NCI-H128 (cell line): ENCODE measurements around the gene SCRT2.
"Not testable (repeated sequence)": the region's sequence is repeated elsewhere in the genome, so short reads cannot be mapped to it uniquely, and the experiment has no call there.

ENCODE experiments used
- DNase-seq: peaks from one replicate; lab custom pipeline; 2025; ENCODE audit not compliant: unreplicated experiment; lab: John Stamatoyannopoulos, UW

Gene SCRT2

DNA sequence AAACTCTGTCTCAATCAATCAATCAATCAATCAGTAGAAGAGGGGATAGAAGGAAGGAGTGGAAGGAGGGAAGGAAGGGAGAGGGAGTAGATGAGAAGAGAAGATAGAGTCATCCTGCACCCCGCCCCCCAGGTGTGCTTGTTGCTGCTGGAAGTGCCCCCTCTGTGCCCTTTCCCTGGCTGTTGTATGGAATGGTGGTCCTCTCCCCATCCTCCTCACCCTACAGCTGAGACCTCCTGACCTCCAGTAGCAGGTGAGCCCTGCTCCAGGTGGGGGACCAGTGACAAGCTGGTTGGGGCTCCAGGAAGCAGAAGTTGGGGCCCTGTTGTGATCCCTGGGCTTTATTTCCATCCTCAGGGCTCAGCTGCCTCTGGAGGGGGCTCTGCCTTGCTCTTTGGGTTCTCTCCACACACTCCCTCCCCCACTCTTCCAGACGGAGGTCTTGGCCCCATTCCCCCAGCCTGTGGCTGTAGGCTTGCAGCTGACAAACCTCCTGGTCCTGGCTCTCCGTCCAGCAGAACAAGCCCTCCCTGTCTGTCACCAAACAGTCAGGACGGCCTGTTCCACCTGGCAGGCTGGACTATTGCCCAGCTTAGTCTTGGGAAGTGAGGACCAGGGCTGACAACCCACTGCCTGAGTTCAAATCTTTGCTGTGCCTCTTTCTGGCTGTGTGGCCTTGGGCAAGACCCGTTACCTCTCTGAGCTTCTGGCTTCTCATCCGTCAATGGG, 26.0 kb upstream of the SCRT2 start:
- DNase-seq, result no peak

DNA sequence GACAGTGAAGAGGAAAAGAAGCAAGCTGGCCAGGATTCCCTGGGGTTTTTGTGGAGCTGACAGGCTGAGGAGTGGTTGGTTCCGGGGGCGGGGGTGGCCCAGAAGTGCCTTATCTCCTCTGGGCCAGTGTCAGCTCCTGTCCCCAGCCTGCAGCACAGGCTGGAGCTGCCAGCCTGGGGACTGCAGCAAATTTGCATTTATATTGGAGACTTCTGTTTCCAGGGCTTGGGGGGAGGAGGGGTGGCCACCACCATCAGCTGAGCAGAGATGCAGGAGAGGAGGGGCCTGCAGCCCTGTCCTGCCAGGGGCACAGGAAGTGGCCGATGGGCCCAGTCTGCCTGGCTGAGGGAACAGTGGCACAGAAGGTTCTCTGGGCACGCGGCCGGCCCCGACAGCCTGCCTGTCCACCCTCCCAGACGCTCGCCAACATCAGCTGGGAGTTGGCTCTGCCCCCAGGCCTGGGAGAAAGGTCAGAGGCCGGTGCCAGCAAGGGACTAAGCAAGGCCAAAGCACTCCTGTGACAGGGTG, 24.3 kb upstream of the SCRT2 start:
- DNase-seq, result no peak

DNA sequence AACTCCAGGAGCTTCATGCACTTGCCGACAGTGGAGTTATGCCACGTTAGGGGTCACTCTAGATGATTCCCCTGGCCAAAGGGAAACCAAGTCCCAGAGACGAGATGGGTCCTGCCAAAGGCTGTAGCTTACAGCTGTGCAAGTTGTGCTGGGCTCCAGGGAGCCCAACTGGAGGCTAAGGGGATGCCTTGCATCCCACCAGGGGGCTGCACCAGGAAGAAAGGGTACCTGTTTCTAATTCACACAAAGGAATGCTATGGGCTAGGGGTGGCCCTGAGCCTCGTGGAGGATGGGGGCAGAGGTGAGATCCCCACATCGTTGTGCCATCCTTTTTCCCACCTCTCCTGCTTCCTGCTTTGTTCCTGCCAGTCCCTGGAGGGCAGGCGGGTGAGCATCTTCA, 23.7 kb upstream of the SCRT2 start:
- DNase-seq, result no peak

DNA sequence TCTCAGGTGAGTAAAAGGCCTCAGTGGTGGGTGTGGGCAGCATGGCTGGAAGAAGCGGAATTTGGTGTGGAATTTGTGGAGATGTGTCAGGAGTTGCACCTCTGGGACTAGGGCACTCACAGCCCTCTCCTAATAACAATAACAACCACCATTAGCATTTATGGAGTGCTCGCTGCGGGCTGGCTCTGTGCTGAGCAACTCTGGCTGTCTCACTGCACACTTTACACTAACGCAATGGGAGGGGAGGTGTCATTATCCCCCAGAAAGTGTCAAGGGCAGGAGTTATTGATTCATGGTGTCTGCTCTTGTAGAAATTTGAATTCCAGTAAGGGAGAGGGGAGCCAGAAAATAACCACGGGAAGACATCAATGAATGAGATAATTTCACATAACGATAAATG, 22.7 kb upstream of the SCRT2 start:
- no peak for DNase-seq

DNA sequence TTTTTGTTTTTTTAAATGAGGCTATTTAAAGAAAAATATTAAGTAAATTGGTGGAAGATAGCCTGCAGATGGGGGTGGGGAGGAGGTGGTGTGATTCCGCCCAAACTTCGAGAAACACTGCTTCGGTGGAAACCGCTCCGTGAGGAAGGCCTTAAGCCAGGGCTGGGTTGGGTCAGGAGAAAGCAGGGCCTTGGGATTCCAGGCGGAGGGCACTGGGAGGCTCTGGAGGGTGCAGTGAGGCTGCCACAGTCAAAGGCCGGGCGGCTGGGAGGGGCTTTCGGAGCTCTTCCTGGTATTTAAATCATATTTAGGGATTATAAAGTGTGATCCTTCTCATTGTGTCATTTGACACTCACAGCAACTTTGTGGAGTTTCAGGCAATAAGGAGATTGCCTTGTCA, 22.2 kb upstream of the SCRT2 start:
- DNase-seq, result no peak

DNA sequence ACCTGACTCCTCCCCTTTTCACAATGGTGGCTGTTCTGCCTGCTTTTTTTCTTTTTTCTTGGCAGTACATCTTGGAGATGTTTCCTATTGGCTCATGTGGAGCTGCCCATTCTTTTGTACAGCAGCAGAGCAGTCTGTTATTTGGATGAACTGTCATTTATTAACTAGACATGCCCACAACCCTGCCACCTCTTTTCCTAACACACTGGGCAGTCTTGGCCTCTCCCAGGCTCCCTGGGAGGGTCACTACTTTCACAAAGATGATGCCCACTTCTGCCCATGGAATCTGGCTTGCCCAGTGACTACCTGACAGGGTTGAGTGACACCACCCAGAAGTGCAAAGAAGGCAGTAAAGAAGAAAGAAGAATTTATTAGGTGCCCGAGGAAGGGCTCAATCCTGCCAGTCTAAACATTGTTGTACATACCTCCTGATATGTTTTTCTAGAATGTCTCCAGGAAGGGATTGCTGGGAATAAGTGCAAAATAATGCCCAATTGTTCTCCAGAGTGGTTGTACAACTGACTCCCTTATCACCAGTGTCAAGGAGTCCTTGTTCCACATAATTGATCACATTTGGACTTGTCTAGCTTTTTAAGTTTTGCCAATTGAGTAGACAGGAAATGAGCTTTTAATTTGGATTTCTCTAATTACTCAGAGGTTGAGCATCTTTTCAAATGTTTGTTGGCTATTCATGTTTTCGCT, 19.7 kb upstream of the SCRT2 start:
- DNase-seq, result no peak

DNA sequence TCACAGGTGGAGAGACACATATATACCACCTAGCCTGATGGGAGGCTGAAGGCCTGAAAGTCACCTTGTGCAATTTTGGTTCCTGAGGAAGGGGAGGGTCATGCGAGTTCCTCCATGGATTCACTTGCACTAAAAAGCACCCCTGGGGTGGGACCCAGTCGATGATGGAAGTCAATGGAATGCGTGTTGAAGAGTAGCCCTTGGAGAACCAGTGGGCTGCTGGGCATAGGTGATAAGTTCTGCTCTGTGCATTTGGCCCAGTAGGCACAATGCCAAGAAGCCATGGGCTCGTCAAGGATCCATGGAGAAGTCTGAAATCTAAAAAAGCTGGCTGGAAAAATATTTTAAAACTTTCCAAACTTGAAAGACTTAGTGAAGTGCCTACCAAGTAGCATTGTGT, 18.9 kb upstream of the SCRT2 start:
- DNase-seq, result no peak

DNA sequence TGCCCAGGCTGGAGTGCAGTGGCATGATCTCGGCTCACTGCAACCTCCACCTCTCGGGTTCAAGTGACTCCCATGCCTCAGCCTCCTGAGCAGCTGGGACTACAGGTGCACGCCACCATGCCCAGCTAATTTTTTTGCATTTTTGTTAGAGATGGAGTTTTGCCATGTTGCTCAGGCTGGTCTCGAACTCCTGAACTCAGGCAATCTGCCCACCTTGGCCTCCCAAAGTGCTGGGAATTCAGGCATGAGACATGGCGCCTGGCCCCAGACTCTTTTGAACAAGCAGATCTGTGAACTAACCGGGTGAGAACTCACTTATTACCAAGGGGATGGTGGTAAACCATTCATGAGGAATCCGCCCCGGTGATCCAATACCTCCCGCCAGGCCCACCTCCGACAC, 18.2 kb upstream of the SCRT2 start:
- DNase-seq, result not testable (repeated sequence)

DNA sequence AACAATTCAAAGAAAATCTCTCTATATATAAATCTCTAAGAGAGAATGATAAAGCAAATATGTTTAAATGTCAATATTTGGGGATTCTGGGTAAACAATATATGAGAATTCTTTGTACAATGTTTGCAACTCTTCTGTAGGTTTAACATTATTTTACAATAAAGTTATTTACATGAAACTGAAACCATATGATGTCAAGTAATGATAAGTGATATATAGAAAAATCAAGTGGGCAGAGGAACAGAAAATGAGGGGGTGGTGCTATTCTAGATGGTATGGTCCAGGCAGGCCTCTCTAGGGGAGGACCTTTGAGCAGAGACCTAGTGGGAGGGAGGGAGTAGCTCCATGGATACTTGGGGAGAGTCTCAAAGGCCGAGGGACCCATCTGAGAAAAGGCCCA, 16.4 kb upstream of the SCRT2 start:
- DNase-seq, result no peak

DNA sequence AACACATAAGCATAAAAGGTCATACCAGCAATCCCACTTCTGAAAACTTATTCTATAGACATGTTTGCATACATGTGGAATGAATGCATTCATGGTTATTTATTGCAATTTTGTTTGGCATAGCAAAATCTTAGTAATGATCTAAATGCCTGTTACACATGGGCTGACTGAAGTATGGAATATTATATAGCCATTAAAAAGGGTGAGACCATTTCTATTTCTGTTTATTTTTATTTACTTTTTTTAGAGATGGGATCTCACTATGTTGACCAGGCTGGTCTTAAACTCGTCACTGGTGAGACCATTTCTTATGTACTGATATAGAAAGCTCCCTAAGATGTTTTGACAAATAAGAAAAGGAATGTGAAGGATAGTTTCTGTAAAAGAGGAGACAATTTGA, 14.3 kb upstream of the SCRT2 start:
- no peak for DNase-seq

DNA sequence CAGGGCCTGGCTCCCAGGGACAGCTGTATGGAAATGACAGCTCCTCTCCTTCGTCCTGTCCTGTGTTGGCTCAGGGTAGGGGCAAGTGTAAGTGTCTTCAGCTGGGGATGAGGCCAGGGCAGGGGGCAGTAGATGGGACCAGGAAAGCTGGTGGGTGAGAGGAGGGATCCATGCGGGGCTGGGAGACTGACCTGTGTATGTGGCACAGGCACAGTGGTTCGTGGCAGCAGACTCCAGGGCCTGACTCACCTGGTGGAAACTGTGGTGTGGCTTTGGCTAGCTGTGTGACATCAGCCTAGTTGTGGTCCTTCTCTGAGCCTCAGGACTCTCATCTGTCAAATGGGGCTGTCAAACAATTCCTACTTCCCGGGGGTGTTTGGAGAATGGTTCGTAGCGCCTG, 13.7 kb upstream of the SCRT2 start:
- no peak for DNase-seq

DNA sequence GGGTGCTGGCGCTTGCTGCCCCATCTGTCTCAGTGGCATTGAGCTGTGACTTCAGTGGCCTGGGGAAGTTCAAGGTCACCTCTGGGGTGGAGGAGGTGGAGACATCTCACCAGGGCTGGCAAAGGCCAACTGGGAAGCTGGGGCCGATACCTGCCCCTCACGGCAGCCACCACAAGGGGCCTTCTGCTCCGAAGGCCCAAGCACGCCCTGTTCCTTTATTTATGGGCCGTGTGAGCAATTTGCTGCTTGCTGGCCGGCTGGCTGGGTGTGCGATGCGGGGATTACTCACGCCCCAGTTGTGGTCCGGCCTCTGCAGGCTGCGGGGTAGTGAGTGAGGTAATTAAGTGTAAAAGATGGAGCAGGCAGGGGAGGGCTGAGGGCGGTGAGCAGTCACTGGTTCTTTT, 13.2 kb upstream of the SCRT2 start:
- DNase-seq, result no peak

DNA sequence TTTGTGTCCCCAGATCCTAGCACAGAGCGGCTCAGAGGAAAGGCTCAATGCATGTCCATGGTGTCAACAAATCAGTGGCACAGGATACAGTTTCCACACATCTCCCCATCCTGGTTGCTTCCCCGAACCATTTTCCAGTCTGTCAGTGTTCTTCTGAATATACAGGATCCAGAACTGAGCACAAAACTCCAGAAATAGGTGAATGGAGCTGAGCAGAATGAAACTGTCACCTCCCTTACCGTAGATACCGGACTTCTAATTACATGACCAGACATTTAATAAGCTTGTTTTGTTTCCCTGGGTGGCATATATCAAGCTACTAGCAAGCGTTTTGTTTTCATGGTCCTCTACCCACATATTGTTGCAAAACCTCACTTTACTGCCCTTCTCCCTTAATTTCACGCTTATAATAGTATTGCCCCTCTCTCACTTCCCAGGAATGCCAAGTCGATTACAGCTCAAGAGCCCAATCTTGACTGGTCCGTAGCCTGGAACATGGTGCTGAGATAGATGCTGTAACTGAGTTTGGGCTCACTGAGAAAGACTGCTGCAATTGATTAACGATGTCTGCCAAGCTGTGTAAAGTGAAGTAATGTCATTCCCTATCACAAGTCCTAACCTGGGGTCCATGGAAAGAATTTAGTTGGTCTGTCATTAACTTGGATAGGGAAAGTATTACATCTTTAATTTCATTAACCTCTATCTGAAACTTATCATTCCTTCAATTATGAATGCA, 12.0 kb upstream of the SCRT2 start:
- no peak for DNase-seq

DNA sequence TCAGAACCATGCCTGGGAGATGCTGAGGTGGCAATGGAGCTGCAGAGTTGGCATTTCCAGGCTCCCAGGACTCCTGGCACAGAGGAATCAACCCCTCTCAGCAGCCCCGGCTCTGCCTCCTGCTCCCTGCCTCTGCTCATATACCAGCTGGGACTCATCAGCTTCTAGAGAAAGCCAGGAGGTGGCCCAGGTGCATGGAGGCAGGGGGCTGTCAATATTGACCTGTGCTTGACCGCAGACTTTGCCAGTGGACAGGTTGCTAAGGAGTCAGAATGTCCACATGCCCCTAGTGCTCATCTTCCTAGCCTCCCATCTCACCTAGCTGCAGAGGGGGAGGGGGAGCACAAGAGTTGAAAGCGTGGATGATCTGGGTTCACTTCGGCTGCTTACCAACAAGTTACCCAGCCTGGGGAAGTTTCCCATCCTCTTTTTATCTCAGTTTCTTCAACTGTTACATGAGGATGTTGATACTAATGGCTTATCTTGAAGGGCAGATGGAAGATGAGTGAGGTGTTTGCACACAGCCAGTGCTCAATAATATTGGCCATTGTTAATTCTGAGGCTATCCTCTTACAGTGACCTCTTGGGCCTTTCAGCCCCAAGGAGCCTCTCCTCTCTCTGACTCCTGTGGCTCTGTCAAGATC, 9.2 kb upstream of the SCRT2 start:
- DNase-seq, result no peak

DNA sequence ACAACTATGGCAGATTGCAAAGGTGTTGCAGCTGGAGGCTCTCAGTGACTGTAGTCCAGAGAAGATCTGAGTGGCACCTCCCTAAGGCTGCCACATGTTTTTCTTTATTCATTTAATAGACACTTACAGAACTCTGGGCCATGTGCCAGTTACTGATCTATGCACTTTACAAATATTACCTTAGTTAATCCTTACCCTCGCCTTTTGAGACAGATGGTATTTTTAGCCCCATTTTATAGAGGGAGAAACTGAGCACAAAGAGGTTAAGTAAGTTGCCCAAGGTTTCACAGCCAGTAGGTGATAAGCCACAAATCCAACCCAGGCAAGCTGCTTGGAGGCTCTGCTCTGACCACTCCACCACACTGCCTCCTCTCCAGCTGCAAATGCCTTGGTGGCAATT, 6.5 kb upstream of the SCRT2 start:
- DNase-seq, result no peak

DNA sequence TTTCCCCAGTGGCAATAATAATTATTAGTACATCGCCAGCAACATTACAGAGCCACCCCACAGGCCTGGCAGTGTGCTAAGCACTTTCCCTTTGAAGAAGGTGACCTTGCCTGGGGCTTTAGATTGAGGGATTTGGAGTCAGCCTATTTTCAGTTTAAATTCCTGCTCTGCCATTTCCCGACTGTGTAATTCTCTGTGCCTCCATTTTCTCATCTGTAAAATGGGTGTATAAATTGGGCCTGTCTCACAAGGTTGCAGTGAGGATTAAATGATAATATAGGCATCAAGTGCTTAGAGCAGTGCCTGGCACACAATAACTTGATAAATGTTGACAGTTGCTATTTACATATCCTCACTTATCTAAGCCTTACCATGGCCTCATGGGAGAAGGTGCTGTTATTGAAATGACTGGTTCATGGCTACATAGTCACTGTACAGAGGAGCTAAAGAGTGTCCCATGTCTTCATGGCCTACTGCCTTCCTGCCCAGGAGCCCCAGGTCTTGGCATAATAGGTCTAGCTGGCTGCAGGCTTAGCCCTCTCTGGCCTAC, 5.1 kb upstream of the SCRT2 start:
- DNase-seq, result no peak

DNA sequence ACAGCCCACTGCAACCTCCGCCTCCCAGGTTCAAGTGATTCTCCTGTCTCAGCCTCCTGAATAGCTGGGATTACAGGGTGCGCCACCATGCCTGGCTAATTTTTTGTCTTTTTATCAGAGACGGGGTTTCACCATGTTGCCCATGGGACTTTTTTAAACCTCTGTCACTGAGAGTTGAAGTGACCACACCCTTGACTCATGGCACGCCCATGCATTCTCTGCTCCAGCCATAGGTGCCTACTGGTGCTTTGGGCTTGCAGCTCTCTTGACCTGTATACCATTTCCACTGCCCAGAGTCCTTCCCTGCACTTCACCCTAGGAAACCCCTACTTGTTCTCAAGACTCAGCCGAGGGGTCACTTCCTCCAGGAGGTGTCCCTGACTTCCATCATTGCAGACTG, 2.4 kb upstream of the SCRT2 start:
- DNase-seq, result no peak

DNA sequence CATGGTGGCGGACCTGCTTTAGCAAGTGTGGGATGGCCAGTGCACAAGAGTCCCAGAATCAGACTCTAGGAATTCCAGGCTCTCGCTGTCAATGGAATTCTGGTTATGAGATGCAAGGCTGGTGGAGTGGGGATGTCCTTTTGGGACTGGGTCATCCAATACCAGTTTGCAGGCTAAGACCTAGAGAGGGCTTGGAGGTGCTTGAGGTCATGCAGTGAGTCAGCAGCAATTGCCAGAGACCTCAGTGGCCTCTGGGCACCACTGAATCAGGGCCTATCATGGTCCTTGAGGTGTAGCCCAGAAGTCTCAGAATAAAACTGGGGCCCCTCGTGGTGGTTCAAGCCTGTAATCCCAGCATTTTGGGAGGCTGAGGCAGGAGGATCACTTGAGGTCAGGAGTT, 1.4 kb upstream of the SCRT2 start:
- no peak for DNase-seq

DNA sequence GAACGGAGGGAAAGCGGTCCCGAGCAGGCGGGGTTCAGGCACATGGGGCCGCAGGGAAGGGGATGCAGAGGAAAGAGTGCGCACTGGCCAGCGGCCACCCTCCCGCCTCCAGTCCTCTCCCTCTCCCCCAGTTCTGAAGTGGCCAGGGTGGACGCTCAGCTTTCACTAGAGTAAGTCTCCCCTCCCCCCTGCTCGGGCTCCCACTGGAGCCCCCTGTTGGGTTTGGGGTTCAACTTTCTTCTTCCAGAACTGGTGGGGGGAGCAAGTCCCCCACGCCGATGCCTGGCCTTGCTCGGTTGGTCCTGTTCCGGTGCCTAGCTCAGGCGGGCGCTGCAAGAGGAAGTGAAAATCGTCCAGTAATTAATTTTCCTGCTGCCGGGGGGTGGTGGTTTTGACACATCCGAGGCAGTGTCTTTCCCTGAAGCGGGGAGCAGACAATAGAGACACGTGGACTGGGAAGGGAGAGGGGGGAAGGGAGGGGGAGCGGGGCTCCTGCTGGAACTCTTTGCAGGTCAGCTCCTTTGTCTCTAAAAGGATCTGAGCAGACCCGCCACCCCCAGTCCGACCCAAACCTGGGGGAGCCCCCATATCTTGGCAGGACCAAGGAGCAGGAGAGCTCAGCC, 824 bp upstream of the SCRT2 start:
- no peak for DNase-seq

DNA sequence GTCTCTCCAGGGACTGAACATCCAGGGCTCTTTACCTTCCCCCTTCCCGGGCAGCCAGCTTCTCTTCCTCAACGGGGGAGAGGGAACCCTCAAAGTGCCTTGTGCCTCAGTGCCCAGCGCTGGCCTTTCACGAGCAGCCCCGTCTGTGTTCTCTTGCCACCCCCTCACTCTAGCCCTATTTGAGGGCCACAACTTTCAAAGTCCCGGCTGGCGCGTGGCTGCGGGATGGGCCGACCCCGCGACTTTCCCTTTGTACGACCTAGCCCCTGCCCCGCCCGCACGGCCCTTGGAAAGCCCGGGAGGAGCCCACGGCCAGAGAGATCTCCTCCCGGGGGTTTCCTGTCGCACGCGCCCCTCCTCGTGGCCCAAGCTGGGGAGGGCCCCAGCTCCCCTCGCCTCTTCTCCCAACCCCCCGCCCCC, 559 bp downstream of the SCRT2 start:
- DNase-seq, result no peak

DNA sequence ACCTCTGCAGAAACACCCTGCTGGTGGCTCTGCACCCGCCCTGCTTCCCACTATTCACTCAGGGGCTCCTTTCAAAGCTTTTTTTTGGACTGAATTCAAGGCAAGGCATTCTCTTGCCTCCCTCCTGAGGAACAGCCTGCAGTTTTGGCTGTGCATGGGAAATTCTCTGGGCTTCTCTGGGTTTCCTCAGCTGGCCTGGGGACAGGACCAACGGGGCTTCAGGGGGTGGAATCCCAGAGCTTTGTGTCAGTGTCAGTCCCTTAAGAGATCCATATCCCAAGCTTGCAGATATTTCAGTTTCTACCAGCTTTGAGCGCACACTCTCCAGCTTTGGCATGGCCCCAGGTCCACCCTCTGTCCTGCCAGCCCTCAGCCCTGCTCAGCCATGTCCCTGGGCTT, 2.0 kb downstream of the SCRT2 start:
- no peak for DNase-seq
